RWPE2 (cell line): ENCODE data around the gene AFAP1L1.

Experiments
- ATAC-seq: fragments of 200-7000 bp; cut with Tn5 transposase; 3 replicates; pipeline ENCODE4 v1.9.1; 2021; ENCODE audit warnings: low read depth
- DNase-seq: peaks from one replicate; pipeline ENCODE4 v3.0.0-alpha.2; 2020; ENCODE audit warnings: low spot score
- H3K27ac ChIP-seq: fragments of 450-650 bp; 2 replicates; pipeline ENCODE4 v1.5.1; 2017; ENCODE audit warnings: mild to moderate bottlenecking; ENCODE audit not compliant: poor library complexity, severe bottlenecking
- H3K27me3 ChIP-seq: fragments of 250-450 bp; sonication (Bioruptor Pico); 2 replicates; pipeline ENCODE4 v1.5.1; 2021; ENCODE audit warnings: mild to moderate bottlenecking, moderate library complexity; ENCODE audit not compliant: insufficient read depth, poor library complexity, severe bottlenecking
- H3K36me3 ChIP-seq: fragments of 250-450 bp; sonication (Bioruptor Pico); 2 replicates; pipeline ENCODE4 v1.5.1; 2020; ENCODE audit warnings: low read depth, mild to moderate bottlenecking, moderate library complexity
- H3K4me1 ChIP-seq: fragments of 250-450 bp; sonication (Bioruptor Pico); 2 replicates; pipeline ENCODE4 v1.5.1; 2021; ENCODE audit warnings: mild to moderate bottlenecking, moderate library complexity; ENCODE audit not compliant: insufficient read depth, poor library complexity, severe bottlenecking
- H3K4me3 ChIP-seq: fragments of 250-450 bp; sonication (Bioruptor Pico); 2 replicates; pipeline ENCODE4 v1.5.1; 2021; ENCODE audit warnings: mild to moderate bottlenecking, moderate library complexity; ENCODE audit not compliant: severe bottlenecking
- H3K9me3 ChIP-seq: fragments of 250-450 bp; sonication (Bioruptor Pico); 2 replicates; pipeline ENCODE4 v1.5.1; 2021; ENCODE audit warnings: mild to moderate bottlenecking, moderate library complexity; ENCODE audit not compliant: severe bottlenecking
- TF ChIP-seq, protein P1 (sequence below): fragments of 450-650 bp; IDR thresholded peaks from one replicate; pipeline ENCODE4 v1.5.1; 2017; ENCODE audit warnings: mild to moderate bottlenecking, moderate library complexity; ENCODE audit not compliant: poor library complexity, severe bottlenecking

Gene AFAP1L1

DNA sequence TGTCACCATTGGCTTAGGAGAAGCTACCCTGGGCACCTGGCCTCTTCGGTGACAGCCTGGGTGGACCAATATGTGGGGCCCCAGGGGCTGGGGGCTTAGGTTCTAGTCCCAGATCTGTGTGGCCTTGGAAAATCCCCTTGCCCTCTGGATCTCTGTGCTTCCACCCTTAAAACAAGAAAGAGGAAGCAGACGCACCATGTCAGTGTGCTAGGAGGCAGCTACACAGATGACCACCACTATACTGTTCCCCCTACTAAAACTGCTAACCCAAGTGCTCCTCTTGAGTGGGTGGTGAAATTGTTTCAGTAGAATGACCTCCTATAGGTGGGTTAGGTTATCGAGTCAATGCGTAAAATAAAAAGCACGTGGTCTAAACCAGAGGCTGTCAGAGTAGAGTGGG, 31.0 kb downstream of the AFAP1L1 start:
- H3K4me1 ChIP-seq, result no peaks in the 10 kb centered on the region
- H3K27me3 ChIP-seq, result no peaks in the 10 kb centered on the region
- ATAC-seq, result no peak
- H3K36me3 ChIP-seq, result peaks cover 20% of the 10 kb centered on the region; the same call in 1 of the 2 replicates
- DNase-seq, result no peak
- TF ChIP-seq, protein P1, sequence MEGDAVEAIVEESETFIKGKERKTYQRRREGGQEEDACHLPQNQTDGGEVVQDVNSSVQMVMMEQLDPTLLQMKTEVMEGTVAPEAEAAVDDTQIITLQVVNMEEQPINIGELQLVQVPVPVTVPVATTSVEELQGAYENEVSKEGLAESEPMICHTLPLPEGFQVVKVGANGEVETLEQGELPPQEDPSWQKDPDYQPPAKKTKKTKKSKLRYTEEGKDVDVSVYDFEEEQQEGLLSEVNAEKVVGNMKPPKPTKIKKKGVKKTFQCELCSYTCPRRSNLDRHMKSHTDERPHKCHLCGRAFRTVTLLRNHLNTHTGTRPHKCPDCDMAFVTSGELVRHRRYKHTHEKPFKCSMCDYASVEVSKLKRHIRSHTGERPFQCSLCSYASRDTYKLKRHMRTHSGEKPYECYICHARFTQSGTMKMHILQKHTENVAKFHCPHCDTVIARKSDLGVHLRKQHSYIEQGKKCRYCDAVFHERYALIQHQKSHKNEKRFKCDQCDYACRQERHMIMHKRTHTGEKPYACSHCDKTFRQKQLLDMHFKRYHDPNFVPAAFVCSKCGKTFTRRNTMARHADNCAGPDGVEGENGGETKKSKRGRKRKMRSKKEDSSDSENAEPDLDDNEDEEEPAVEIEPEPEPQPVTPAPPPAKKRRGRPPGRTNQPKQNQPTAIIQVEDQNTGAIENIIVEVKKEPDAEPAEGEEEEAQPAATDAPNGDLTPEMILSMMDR, result no peak
- no peak overlapping the region for H3K27ac ChIP-seq
- H3K4me3 ChIP-seq, result no peak overlapping the region
- no peaks in the 10 kb centered on the region for H3K9me3 ChIP-seq

DNA sequence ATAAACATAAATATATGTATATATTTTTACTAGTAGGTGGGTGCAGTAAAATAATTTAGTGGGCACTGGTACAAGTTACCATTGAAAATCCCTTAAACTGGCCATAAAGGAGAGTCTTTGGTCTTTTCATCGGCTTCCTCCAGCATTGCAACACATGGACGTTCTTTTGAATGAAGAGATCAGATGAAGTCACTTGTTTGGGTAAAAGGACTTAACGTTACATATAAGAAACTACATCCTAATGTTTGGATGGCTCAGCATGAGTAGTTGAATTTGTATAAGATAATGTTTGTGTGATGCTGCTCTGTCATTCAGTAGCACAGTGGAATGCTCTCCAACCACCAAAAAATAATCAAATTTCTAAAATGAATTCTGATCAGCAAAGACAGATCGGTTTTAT, 31.6 kb downstream of the AFAP1L1 start:
- Histone ChIP-seq H3K27me3 (no peaks in the 10 kb centered on the region), H3K4me3 (no peak overlapping the region), H3K27ac (no peak overlapping the region), H3K4me1 (no peaks in the 10 kb centered on the region), H3K36me3 (peaks cover 23% of the 10 kb centered on the region; the same call in 1 of the 2 replicates), H3K9me3 (no peaks in the 10 kb centered on the region)
- ATAC-seq, result no peak
- DNase-seq, result no peak
- TF ChIP-seq, protein P1, result no peak

DNA sequence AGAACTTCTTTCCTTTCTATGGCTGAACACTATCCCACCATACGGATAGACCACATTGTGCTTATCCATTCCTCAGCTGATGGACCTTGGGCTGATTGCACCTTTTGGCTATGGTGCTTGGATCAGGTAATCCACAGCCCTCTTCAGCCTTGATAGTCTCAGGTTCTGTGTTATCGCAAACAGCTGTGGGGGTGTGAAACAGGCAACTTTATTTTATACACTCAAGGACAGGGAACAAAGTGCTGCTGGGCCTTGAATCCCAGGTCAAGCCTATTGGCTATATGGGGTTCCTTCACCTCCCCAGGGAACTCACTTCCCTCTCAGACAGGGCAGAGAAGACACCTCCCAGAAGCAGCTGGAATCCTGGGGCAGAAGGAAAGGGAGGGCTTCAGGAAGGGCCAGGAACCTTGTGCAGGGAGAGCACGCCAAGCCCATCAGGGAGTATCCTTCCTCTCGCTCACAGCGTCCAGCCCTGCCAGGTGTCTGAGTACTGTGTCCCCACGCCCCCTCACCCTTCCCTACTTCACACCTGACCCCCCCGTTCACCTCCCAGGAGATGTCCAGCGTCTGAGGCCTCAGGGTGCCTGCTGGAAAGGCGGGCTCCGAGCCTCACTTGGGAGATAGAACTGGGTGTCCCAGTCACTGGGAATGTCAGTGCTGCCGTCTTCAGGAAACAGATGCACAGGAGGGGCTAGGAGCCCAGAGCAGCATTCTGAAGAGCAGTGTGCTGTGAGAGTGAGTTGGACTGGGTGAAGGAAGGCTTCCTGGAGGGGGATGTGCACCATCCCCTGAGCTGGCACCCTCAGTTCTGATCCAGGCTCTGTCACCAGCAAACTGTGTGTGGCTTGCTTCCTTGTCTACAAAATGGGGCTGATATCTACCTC, 32.8 kb downstream of the AFAP1L1 start:
- Histone ChIP-seq H3K4me3 (no peak overlapping the region), H3K27me3 (no peaks in the 10 kb centered on the region), H3K9me3 (no peaks in the 10 kb centered on the region), H3K4me1 (no peaks in the 10 kb centered on the region), H3K36me3 (peaks cover 25% of the 10 kb centered on the region; the same call in 1 of the 2 replicates), H3K27ac (no peak overlapping the region)
- DNase-seq (no peak), ATAC-seq (no peak)
- TF ChIP-seq, protein P1, result no peak

DNA sequence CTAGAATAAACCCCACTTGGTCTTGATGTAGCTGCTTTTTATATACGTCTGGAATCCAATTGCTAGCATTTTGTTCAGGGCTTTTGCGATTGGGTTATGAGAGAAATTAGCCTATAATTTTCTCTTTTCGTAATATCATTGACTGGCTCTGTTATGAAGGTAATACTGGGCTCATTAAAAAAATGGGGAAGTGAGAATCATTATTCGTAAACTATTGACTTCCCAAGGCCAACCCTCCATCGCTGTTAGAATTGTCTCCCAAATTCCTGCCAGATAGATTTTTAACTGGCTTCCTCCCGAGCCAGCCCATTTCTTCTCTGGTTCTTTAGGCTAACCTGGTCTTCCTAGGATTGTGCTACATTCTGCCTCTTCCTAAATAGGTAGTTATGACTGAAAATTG, 37.7 kb downstream of the AFAP1L1 start:
- Histone ChIP-seq H3K27me3 (no peaks in the 10 kb centered on the region), H3K9me3 (no peaks in the 10 kb centered on the region), H3K4me3 (no peak overlapping the region), H3K36me3 (peaks cover 26% of the 10 kb centered on the region), H3K27ac (no peak overlapping the region), H3K4me1 (no peaks in the 10 kb centered on the region)
- TF ChIP-seq, protein P1, result no peak
- no peak for ATAC-seq
- no peak for DNase-seq

DNA sequence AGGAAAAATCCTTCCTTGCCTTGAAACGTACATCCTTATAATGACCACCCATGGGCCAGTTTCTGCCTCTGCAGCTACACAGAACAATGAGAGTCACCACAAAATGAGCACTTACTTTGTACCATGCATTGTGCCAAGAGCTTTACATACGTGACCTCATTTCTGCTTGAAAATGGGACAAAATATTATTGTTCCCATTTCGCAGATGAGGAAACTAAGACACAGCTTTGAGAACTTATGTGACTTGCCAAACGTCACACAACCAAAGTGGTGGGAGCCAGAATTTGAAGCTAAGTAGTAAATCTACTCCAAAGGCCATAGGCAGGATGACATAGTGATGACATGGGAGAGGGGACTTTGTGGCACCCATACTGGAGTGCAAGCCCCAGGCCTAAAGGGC, 38.8 kb downstream of the AFAP1L1 start:
- Histone ChIP-seq H3K27ac (no peak overlapping the region), H3K27me3 (no peaks in the 10 kb centered on the region), H3K36me3 (peaks cover 26% of the 10 kb centered on the region), H3K4me1 (no peaks in the 10 kb centered on the region), H3K9me3 (no peaks in the 10 kb centered on the region), H3K4me3 (no peak overlapping the region)
- ATAC-seq (no peak), DNase-seq (no peak)
- TF ChIP-seq, protein P1, result no peak
